Fibroblast of lung (primary cell): ENCODE results near the gene MITF.

Experiments used
- CTCF ChIP-seq, 2 donors: IDR thresholded peaks in 1 of 2; conservative IDR thresholded peaks in 1 of 2; 1 replicate in 1 of 2; 2 replicates in 1 of 2; pipeline ENCODE4 v1.5.1; 2011 to 2012; ENCODE audit warnings: low read length in 2 of 2, control low read depth in 1 of 2, inconsistent platforms in 1 of 2, low read depth in 1 of 2, mild to moderate bottlenecking in 1 of 2
- EZH2 ChIP-seq: IDR thresholded peaks from 2 replicates; pipeline ENCODE4 v1.5.1; 2012; ENCODE audit warnings: low read length, control low read depth, mild to moderate bottlenecking; ENCODE audit errors: missing control alignments

GRCh38 chr3:69723389-69723788 is 15.9 kb upstream of the MITF start:
- TF ChIP-seq CTCF (conservative IDR thresholded peaks at IDR 0.05 in 1 of 2, IDR thresholded peaks at IDR 0.05 in 1 of 2; ENCODE audit: low read depth in 1 of 2, low read length in 2 of 2), result no peak
- no peak for TF ChIP-seq EZH2
